Neutrophil (primary cell): Measurements from ENCODE around the gene COL17A1.

Experiments used
- H3K27ac ChIP-seq: fragments of 200-600 bp; sonication (generic); 2 replicates; pipeline ENCODE4 v1.5.1; 2016; ENCODE audit warnings: mild to moderate bottlenecking, moderate library complexity
- H3K27me3 ChIP-seq: fragments of 200-600 bp; sonication (generic); 2 replicates; pipeline ENCODE4 v1.6.0; 2016; ENCODE audit warnings: mild to moderate bottlenecking
- H3K36me3 ChIP-seq: fragments of 200-600 bp; sonication (generic); 2 replicates; pipeline ENCODE4 v1.5.1; 2017
- H3K4me1 ChIP-seq, 2 experiments: fragments of 200-600 bp in 1 of 2; sonication (generic) in 1 of 2; 1 replicate in 1 of 2; 2 replicates in 1 of 2; pipeline versions ENCODE4 v1.5.1 to v1.6.1; 2013 to 2016; ENCODE audit warnings: low read depth in 1 of 2, low read length in 1 of 2, mild to moderate bottlenecking in 1 of 2, moderate library complexity in 1 of 2; ENCODE audit not compliant: control insufficient read depth in 1 of 2, insufficient read depth in 1 of 2
- H3K4me3 ChIP-seq, 2 experiments: fragments of 200-600 bp in 1 of 2; sonication (generic) in 1 of 2; 1 replicate in 1 of 2; 2 replicates in 1 of 2; pipeline ENCODE4 v1.5.1; 2013 to 2016; ENCODE audit warnings: low read depth in 1 of 2, low read length in 1 of 2, mild to moderate bottlenecking in 1 of 2, moderate library complexity in 1 of 2
- H3K9me3 ChIP-seq: fragments of 200-600 bp; sonication (generic); 2 replicates; pipeline ENCODE4 v1.5.1; 2016
- CTCF ChIP-seq: fragments of 200-600 bp; sonication (generic); IDR thresholded peaks from 2 replicates; pipeline ENCODE4 v1.5.1; 2016; ENCODE audit warnings: antibody characterized with exemption

The COL17A1 gene

GRCh38 chr10:104122225-104123107, 36.8 kb upstream of the COL17A1 start:
- no peaks in the 10 kb centered on the region for H3K9me3 ChIP-seq

GRCh38 chr10:104121485-104122224, 36.0 kb upstream of the COL17A1 start, which contains the start of gene SFR1:
SFR1 (plus strand) TSS chr10:104122171; CDS start chr10:104122184, 13 bp downstream.
- peak within 1 kb of the TSS; percentile 75 to 95 for H3K4me3 ChIP-seq
- no peaks in the 10 kb centered on the region for H3K36me3 ChIP-seq
- H3K4me1 ChIP-seq = peaks cover 6 to 18% of the 10 kb centered on the region in 2 experiments
- no peaks in the 10 kb centered on the region for H3K9me3 ChIP-seq
- peak; percentile 74 for TF ChIP-seq CTCF
- peak within 1 kb of the TSS; percentile 95 for H3K27ac ChIP-seq
- H3K27me3 ChIP-seq = peaks cover 8% of the 10 kb centered on the region

More at GRCh38 chr10:104122225-104123107, 36.8 kb upstream of the COL17A1 start:
- peaks cover 6 to 18% of the 10 kb centered on the region in 2 experiments for H3K4me1 ChIP-seq
- H3K27me3 ChIP-seq = peaks cover 7% of the 10 kb centered on the region
- no peak for TF ChIP-seq CTCF
- H3K27ac ChIP-seq = peak overlapping the region; percentile 95
- no peaks in the 10 kb centered on the region for H3K36me3 ChIP-seq
- H3K4me3 ChIP-seq = peak overlapping the region; percentile 75 to 95

- Histone ChIP-seq H3K4me1 (peaks cover 6 to 18% of the 10 kb centered on the region in 2 experiments), H3K4me3 (peak overlapping the region; percentile 75 to 95), H3K27ac (peak overlapping the region; percentile 95), H3K9me3 (no peaks in the 10 kb centered on the region), H3K27me3 (peaks cover 8% of the 10 kb centered on the region), H3K36me3 (no peaks in the 10 kb centered on the region)
- TF ChIP-seq CTCF = peak; percentile 9
Observed at GRCh38 chr10:104120903-104121484, 35.3 kb upstream of the COL17A1 start.

- no peaks in the 10 kb centered on the region for H3K9me3 ChIP-seq
- no peak for TF ChIP-seq CTCF
- H3K4me3 ChIP-seq = peak overlapping the region; percentile 75 to 95
- H3K36me3 ChIP-seq = no peaks in the 10 kb centered on the region
- peak overlapping the region; percentile 95 for H3K27ac ChIP-seq
- peaks cover 6 to 18% of the 10 kb centered on the region in 2 experiments for H3K4me1 ChIP-seq
- H3K27me3 ChIP-seq = peaks cover 8% of the 10 kb centered on the region
Observed at GRCh38 chr10:104120512-104120902, 34.8 kb upstream of the COL17A1 start.

GRCh38 chr10:104119996-104120395, 34.3 kb upstream of the COL17A1 start:
- Histone ChIP-seq H3K27me3 (peaks cover 8% of the 10 kb centered on the region), H3K4me3 (no peak overlapping the region), H3K36me3 (no peaks in the 10 kb centered on the region), H3K4me1 (peaks cover 6 to 18% of the 10 kb centered on the region in 2 experiments), H3K9me3 (no peaks in the 10 kb centered on the region), H3K27ac (no peak overlapping the region)
- no peak for TF ChIP-seq CTCF
